CMK (cell line): Measurements from ENCODE around the gene TLK1.

Experiments
- DNase-seq: peaks from one replicate; pipeline ENCODE4 v3.0.0-alpha.2; 2010; ENCODE audit warnings: low read depth

The TLK1 gene

GRCh38 chr2:170965446-170966225, 195.1 kb downstream of the TLK1 start:
- no peak for DNase-seq

- no peak for DNase-seq
Observed at GRCh38 chr2:170963386-170963785, 197.3 kb downstream of the TLK1 start.

- DNase-seq: no peak
Observed at GRCh38 chr2:170953941-170954340, 206.8 kb downstream of the TLK1 start.

- DNase-seq: no peak
Observed at GRCh38 chr2:170950221-170950761, 210.4 kb downstream of the TLK1 start.

- no peak for DNase-seq
Observed at GRCh38 chr2:170949415-170949814, 211.3 kb downstream of the TLK1 start.

GRCh38 chr2:170944545-170944944, 216.1 kb downstream of the TLK1 start:
- no peak for DNase-seq

GRCh38 chr2:170943596-170943995, 217.1 kb downstream of the TLK1 start:
- DNase-seq: no peak

GRCh38 chr2:170943041-170943440, 217.7 kb downstream of the TLK1 start:
- no peak for DNase-seq

GRCh38 chr2:170942615-170943014, 218.1 kb downstream of the TLK1 start:
- no peak for DNase-seq
